B cell (primary cell): ENCODE data around the gene PCDH8. TPM values are rescaled to one million over a fixed set of nuclear protein-coding genes. Genes with fewer than 3 reads are reported as not detected.

Experiments used
- ATAC-seq: fragments of 200-7000 bp; cut with Tn5 transposase; one replicate; pipeline ENCODE4 v1.10.0; 2021; ENCODE audit warnings: low read depth, mild to moderate bottlenecking, moderate number of reproducible peaks, moderate library complexity
- CTCF ChIA-PET: fragments of 350-600 bp; sonication (Branson Sonifier 250); formaldehyde crosslinking; loops from one replicate; lab custom pipeline; 2021; ENCODE audit warnings: antibody characterized with exemption, inconsistent platforms; lab: Charles Lee
- POLR2A ChIA-PET: fragments of 350-600 bp; sonication (Branson Sonifier 250); formaldehyde crosslinking; loops from one replicate; lab custom pipeline; 2021; ENCODE audit warnings: antibody characterized with exemption; lab: Charles Lee
- DNase-seq: peaks from one replicate; pipeline ENCODE4 v3.0.0; 2013
- H2AFZ ChIP-seq: 2 replicates; pipeline ENCODE4 v1.6.1; 2012; ENCODE audit warnings: mild to moderate bottlenecking, low read depth, low read length; ENCODE audit not compliant: insufficient read depth, poor library complexity, severe bottlenecking
- H3K27ac ChIP-seq, 2 donors: 1 replicate in 1 of 2; 2 replicates in 1 of 2; pipeline ENCODE4 v1.5.1; 2012 to 2013; ENCODE audit warnings: low read length in 2 of 2, mild to moderate bottlenecking in 2 of 2, moderate library complexity in 1 of 2
- H3K27me3 ChIP-seq, 4 experiments: fragments of 200-600 bp in 1 of 4; sonication (generic) in 1 of 4; replicated peaks in 1 of 4; 1 replicate in 2 of 4; 2 replicates in 2 of 4; pipeline versions ENCODE4 v1.6.1 to v1.7.0; 2013 to 2016; ENCODE audit warnings: low read length in 3 of 4, mild to moderate bottlenecking in 2 of 4, mixed read lengths in 1 of 4, moderate library complexity in 1 of 4; ENCODE audit not compliant: insufficient read depth in 4 of 4, control insufficient read depth in 3 of 4; ENCODE audit errors: control extremely low read depth in 1 of 4
- H3K36me3 ChIP-seq, 2 experiments: replicated peaks in 1 of 2; 1 replicate in 1 of 2; 2 replicates in 1 of 2; pipeline versions ENCODE4 v1.6.1 to v1.7.1; 2013; ENCODE audit warnings: low read length in 1 of 2; ENCODE audit not compliant: insufficient read depth in 2 of 2, control insufficient read depth in 1 of 2; ENCODE audit errors: control extremely low read depth in 1 of 2, extremely low read depth in 1 of 2
- H3K4me1 ChIP-seq, 2 donors: fragments of 200-600 bp in 1 of 2; sonication (generic) in 1 of 2; 1 replicate in 1 of 2; 2 replicates in 1 of 2; pipeline versions ENCODE4 v1.5.1 to v1.6.1; 2013 to 2017; ENCODE audit warnings: low read length in 2 of 2; ENCODE audit not compliant: control insufficient read depth in 2 of 2, insufficient read depth in 2 of 2
- H3K4me2 ChIP-seq: replicated peaks from 2 replicates; pipeline ENCODE3; 2012; ENCODE audit warnings: mild to moderate bottlenecking, low read depth, low read length; ENCODE audit not compliant: poor library complexity, severe bottlenecking
- H3K4me3 ChIP-seq, 5 experiments: fragments of 200-600 bp in 1 of 5; sonication (generic) in 1 of 5; 1 replicate in 3 of 5; 2 replicates in 2 of 5; pipeline versions ENCODE4 v1.5.1 to v1.7.0; 2011 to 2016; ENCODE audit warnings: low read length in 4 of 5, mild to moderate bottlenecking in 4 of 5, low read depth in 2 of 5, control low read depth in 1 of 5, moderate library complexity in 1 of 5; ENCODE audit not compliant: insufficient read depth in 1 of 5; ENCODE audit errors: control extremely low read depth in 1 of 5, extremely low read depth in 1 of 5
- H3K79me2 ChIP-seq: fragments of 200-600 bp; sonication (generic); one replicate; pipeline ENCODE4 v1.6.0; 2016; ENCODE audit warnings: low read length; ENCODE audit not compliant: control insufficient read depth, insufficient read depth
- H3K9ac ChIP-seq: fragments of 200-600 bp; sonication (generic); 2 replicates; pipeline ENCODE4 v1.6.1; 2017; ENCODE audit warnings: mild to moderate bottlenecking, low read length, moderate library complexity
- H3K9me3 ChIP-seq, 3 donors: one replicate each; pipeline versions ENCODE4 v1.6.1 to v1.7.1; 2013; ENCODE audit warnings: low read length in 2 of 3; ENCODE audit not compliant: control insufficient read depth in 2 of 3, insufficient read depth in 1 of 3; ENCODE audit errors: control extremely low read depth in 1 of 3
- H4K20me1 ChIP-seq: 2 replicates; pipeline ENCODE4 v1.6.0; 2012; ENCODE audit warnings: mild to moderate bottlenecking, low read length; ENCODE audit not compliant: insufficient read depth, control insufficient read depth, poor library complexity, severe bottlenecking
- H3K27ac Mint-ChIP-seq: one replicate; pipeline ENCODE4 v1.8.0; 2021; ENCODE audit warnings: mixed read lengths
- H3K27me3 Mint-ChIP-seq: one replicate; pipeline ENCODE4 v1.8.0; 2021; ENCODE audit warnings: mixed read lengths
- H3K4me1 Mint-ChIP-seq: one replicate; pipeline ENCODE4 v1.8.0; 2021; ENCODE audit warnings: mixed read lengths
- H3K4me3 Mint-ChIP-seq: one replicate; pipeline ENCODE4 v1.8.0; 2021; ENCODE audit warnings: mixed read lengths
- H3K9me3 Mint-ChIP-seq: one replicate; pipeline ENCODE4 v1.8.0; 2022; ENCODE audit warnings: mixed read lengths; ENCODE audit not compliant: insufficient read depth
- EZH2 ChIP-seq: IDR thresholded peaks from 2 replicates; pipeline ENCODE4 v1.6.1; 2012; ENCODE audit warnings: borderline replicate concordance, low read depth, mild to moderate bottlenecking, moderate library complexity, low read length; ENCODE audit not compliant: insufficient read depth, poor library complexity, severe bottlenecking
- WGBS: methylation state at CpG from one replicate; pipeline ENCODE4 v1.1.5; 2013; ENCODE audit warnings: missing lambda C conversion rate; ENCODE audit not compliant: insufficient coverage; 5-methylcytosine and 5-hydroxymethylcytosine counted together
- intact Hi-C: fragments of 100-400 bp; cut with micrococcal nuclease; formaldehyde crosslinking; loops from one replicate; pipeline ENCODE4 v1.10.0; 2022
- polyA plus RNA-seq: library from polyadenylated mRNA; depleted of rRNA; stranded (reverse); fragments of >200 nt; gene quantifications from 2 replicates; pipeline ENCODE4 v1.2.3, GENCODE V29; 2012
- total RNA-seq, 2 donors: library from RNA; stranded (reverse); fragments of 120-200 nt in 1 of 2; gene quantifications; 1 replicate in 1 of 2; 2 replicates in 1 of 2; pipeline versions ENCODE4 v1.2.3 to v1.2.4, GENCODE V29; 2013 to 2022
- TF ChIP-seq, protein P1 (sequence below): fragments of 200-600 bp; IDR thresholded peaks from one replicate; pipeline ENCODE4 v1.8.0; 2022; ENCODE audit warnings: antibody characterized with exemption, mild to moderate bottlenecking

Gene PCDH8
- total and polyA plus RNA-seq, 2 donors (not counting 1 experiment from before 2014, with no cell fraction given) = not detected

DNA sequence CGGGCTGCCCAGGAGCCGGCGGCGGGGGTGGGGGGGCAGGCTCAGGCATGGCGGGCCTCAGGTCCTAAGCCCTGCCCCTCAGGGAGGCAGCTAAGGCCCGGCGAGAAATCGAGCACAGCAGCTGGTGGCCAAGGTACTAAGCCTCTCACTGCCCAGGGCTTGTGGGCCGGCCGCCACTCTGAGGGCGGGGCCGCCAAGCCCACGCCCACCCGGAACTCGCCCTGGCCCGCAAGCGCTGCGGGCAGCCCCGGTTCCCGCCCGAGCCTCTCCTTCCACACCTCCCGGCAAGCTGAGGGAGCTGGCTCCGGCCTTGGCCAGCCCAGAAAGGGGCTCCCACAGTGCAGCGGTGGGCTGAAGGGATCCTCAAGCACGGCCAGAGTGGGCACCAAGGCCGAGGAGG, 33.1 kb downstream of the PCDH8 start:
- Mint-ChIP-seq H3K27me3 (peaks cover 7% of the 10 kb centered on the region), H3K9me3 (no peaks in the 10 kb centered on the region), H3K27ac (no peak overlapping the region), H3K4me1 (no peaks in the 10 kb centered on the region), H3K4me3 (no peak overlapping the region)
- no peaks in the 10 kb centered on the region for H3K36me3 ChIP-seq
- no peak for DNase-seq
- no peaks in the 10 kb centered on the region for H3K79me2 ChIP-seq
- intact Hi-C loops = no loop called here
- H3K4me3 ChIP-seq = no peak overlapping the region
- POLR2A ChIA-PET = no interaction called here
- no peaks in the 10 kb centered on the region for H3K27me3 ChIP-seq
- no peak overlapping the region for H2AFZ ChIP-seq
- no peak overlapping the region for H3K4me2 ChIP-seq
- CTCF ChIA-PET = no interaction called here
- peaks cover 0 to 11% (median 0%) of the 10 kb centered on the region in 3 donors for H3K9me3 ChIP-seq
- no peak for TF ChIP-seq EZH2
- TF ChIP-seq, protein P1, sequence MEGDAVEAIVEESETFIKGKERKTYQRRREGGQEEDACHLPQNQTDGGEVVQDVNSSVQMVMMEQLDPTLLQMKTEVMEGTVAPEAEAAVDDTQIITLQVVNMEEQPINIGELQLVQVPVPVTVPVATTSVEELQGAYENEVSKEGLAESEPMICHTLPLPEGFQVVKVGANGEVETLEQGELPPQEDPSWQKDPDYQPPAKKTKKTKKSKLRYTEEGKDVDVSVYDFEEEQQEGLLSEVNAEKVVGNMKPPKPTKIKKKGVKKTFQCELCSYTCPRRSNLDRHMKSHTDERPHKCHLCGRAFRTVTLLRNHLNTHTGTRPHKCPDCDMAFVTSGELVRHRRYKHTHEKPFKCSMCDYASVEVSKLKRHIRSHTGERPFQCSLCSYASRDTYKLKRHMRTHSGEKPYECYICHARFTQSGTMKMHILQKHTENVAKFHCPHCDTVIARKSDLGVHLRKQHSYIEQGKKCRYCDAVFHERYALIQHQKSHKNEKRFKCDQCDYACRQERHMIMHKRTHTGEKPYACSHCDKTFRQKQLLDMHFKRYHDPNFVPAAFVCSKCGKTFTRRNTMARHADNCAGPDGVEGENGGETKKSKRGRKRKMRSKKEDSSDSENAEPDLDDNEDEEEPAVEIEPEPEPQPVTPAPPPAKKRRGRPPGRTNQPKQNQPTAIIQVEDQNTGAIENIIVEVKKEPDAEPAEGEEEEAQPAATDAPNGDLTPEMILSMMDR = no peak
- 97% methylated on average over 26 of the region's 26 CpGs for WGBS
- no peak overlapping the region for H3K27ac ChIP-seq
- H4K20me1 ChIP-seq = no peaks in the 10 kb centered on the region
- ATAC-seq = no peak
- no peaks in the 10 kb centered on the region for H3K4me1 ChIP-seq
- no peak overlapping the region for H3K9ac ChIP-seq

DNA sequence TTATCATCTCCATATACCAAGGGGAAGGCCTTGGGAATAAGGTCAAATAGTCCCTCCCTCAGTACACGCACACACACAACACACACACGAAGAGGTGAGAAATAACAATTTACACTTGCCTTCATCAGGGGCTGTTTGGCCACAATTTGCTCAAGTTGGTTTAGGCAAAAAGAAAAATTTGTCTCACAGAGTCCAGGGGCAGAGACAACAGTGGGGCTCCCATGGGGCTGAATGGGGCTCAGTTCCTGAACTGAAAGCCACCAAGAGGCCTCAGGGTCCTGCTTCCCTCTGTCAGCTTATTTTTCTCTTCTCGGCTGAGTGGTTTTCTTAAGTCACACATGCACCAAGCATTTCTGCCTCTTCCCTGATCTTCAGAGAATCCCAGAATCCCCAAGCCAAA, 35.5 kb downstream of the PCDH8 start:
- no CpG with 5 or more reads among the region's 3 CpGs for WGBS
- no peak overlapping the region for H3K4me3 Mint-ChIP-seq
- H3K9me3 ChIP-seq = peaks cover 0 to 10% (median 0%) of the 10 kb centered on the region in 3 donors
- no peaks in the 10 kb centered on the region for H3K79me2 ChIP-seq
- DNase-seq (no peak), ATAC-seq (no peak)
- no peak overlapping the region for H3K4me2 ChIP-seq
- H3K9me3 Mint-ChIP-seq = no peaks in the 10 kb centered on the region
- H3K4me1 Mint-ChIP-seq = no peaks in the 10 kb centered on the region
- no peak overlapping the region for H3K4me3 ChIP-seq
- H2AFZ ChIP-seq = no peak overlapping the region
- ChIA-PET CTCF (no interaction called here), POLR2A (no interaction called here)
- H3K9ac ChIP-seq = no peak overlapping the region
- no peaks in the 10 kb centered on the region for H3K27me3 ChIP-seq
- H3K27ac Mint-ChIP-seq = no peak overlapping the region
- H3K36me3 ChIP-seq = no peaks in the 10 kb centered on the region
- H3K4me1 ChIP-seq = no peaks in the 10 kb centered on the region
- H3K27ac ChIP-seq = no peak overlapping the region
- intact Hi-C loops = no loop called here
- no peak for TF ChIP-seq EZH2
- TF ChIP-seq, protein P1 = no peak
- no peaks in the 10 kb centered on the region for H4K20me1 ChIP-seq
- H3K27me3 Mint-ChIP-seq = peaks cover 7% of the 10 kb centered on the region
